ENCODE measurements around the gene SERPINA6.
"Not testable (repeated sequence)": the region's sequence is repeated elsewhere in the genome, so short reads cannot be mapped to it uniquely, and the experiment has no call there.

Gene SERPINA6

GRCh38 chr14:94320243-94320642, 2.9 kb downstream of the SERPINA6 start:
- no peak for DNase-seq

GRCh38 chr14:94317259-94317658, 5.9 kb downstream of the SERPINA6 start:
- DNase-seq = no peak

- no peak for DNase-seq
These were observed 6.4 kb downstream of the SERPINA6 start for GRCh38 chr14:94316692-94317091.

GRCh38 chr14:94314890-94315289, 8.2 kb downstream of the SERPINA6 start:
- DNase-seq = no peak

GRCh38 chr14:94313991-94314655, 9.0 kb downstream of the SERPINA6 start:
- DNase-seq = no peak

GRCh38 chr14:94312481-94313246, 10.5 kb downstream of the SERPINA6 start:
- DNase-seq = no peak

GRCh38 chr14:94310248-94310647, 12.9 kb downstream of the SERPINA6 start:
- DNase-seq = no peak

- DNase-seq = no peak
These were observed 13.4 kb downstream of the SERPINA6 start for GRCh38 chr14:94309721-94310120.

- DNase-seq = no peak
These were observed 15.6 kb downstream of the SERPINA6 start for GRCh38 chr14:94307410-94307992.

- DNase-seq = no peak
These were observed 16.8 kb downstream of the SERPINA6 start for GRCh38 chr14:94306047-94306978.

GRCh38 chr14:94305620-94306019, 17.5 kb downstream of the SERPINA6 start:
- no peak for DNase-seq

GRCh38 chr14:94304243-94304642, 18.9 kb downstream of the SERPINA6 start:
- DNase-seq = no peak

- no peak for DNase-seq
These were observed 20.0 kb downstream of the SERPINA6 start for GRCh38 chr14:94303111-94303510.

GRCh38 chr14:94298130-94298529, 25.0 kb downstream of the SERPINA6 start:
- DNase-seq = no peak

- not testable (repeated sequence) for DNase-seq
These were observed 27.0 kb downstream of the SERPINA6 start for GRCh38 chr14:94296181-94296545.

- no peak for DNase-seq
These were observed 27.6 kb downstream of the SERPINA6 start for GRCh38 chr14:94295360-94296180.

- no peak for DNase-seq
These were observed 29.6 kb downstream of the SERPINA6 start for GRCh38 chr14:94293578-94293924.

GRCh38 chr14:94292872-94293577, 30.1 kb downstream of the SERPINA6 start, which contains the start of gene SERPINA10:
Gene SERPINA10, minus strand, starts transcription at chr14:94293268. Its CDS starts 2,675 bp downstream, at chr14:94290593.
- no peak for DNase-seq

GRCh38 chr14:94292526-94292871, 30.6 kb downstream of the SERPINA6 start:
- no peak for DNase-seq

- no peak for DNase-seq
These were observed 31.1 kb downstream of the SERPINA6 start for GRCh38 chr14:94291906-94292525.

Measured in NCI-H2081 (cell line).